Esophagus mucosa (tissue), 1 donor: ENCODE data around the gene MAPK11. TPM values are rescaled to one million over a fixed set of nuclear protein-coding genes. Genes with fewer than 3 reads are reported as not detected.

Source experiments
- ATAC-seq: fragments of 200-7000 bp; cut with Tn5 transposase; one replicate; pipeline ENCODE4 v1.9.1; 2020
- total RNA-seq: library from RNA; stranded (reverse); gene quantifications from one replicate; pipeline ENCODE4 v1.2.4, GENCODE V29; 2023
- donor health status: DM: yes; HTN: yes; CAD: no.

MAPK11 gene
- total RNA-seq, 1 donor from 2014 or later, result 5.8 TPM

DNA sequence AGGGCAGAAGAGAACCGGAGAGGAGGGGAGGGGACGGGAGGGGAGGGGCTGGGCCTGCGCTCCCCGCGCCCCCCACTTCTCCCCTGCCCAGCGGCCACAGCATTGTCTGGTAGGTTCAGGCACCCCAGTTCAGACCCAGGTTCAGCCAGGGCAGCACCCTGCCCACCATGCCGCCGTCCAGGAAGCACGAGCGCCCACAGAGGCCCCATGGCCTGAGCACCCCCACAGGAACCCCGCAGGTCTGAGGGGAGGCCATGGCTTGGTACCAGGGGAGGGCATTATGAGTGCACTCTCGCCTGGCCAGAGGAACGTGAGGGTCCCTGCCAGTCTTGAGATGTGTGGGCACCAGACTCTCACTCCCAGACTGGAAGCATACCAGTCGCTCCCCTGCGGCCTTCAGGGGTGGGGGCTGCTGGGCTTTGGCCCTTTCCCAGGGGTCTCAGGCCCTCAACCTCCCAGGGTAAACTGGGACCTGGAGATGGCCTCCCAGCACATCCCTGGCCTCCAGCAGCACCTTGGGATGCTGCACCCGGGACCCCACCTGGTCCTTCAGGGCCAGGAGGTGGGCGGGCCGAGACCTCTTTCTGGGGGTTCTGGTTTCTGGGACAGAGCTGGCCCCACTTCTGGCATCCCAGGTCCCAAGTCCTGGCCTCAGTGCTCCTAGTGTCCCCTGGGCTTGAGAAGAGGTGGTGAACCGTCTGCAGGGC is 37.9 kb upstream of the MAPK11 start:
- ATAC-seq, result no peak

DNA sequence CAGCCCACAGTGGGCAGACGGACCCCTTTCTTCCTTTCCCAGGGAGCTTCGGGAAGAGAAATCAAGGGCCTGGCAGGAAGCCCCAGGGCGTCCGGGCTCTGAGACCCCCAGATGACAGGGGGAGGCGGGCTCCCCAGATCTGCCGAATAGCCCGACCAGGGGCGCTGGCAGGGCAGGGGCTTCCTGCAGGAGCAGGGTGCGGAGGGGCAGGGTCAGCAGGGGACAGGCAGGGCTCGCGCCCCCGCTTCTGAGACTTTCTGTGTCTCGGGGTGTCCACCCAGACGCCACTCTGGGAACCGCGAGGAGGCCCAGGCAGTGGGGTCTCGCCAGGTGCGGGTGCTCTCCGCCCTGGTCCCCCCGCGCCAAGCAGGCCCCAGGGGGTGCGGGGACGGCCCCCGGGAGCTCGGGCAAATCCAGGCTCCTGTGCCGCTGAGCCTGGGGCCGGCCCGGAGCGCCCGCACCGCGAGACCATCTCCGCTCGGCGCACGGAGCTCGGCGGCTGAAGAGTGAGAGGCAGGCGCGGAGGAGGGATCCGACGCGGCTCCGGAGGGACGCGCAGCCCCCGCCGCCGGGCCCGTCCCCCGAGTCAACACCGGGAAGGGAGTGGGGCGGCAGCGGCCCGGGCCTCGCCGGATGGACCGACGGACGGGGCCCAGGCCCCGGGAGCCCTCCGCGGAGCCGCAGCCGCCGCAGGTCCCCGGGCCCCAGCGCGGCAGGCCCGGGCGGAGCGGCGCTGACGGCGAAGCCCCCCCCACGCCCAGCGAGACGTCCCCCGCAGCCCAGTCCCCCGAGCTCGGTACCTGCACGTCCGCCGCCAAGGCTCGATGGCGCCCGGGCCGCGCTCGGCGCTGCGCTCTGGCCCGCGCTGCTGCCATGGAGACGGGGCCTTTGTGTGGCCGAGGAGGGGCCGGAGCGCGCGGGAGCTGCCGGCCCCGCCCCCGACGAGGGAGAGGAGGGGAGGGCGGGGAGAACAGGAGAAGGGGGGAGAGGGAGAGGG is 36.9 kb upstream of the MAPK11 start, which contains the start of gene PLXNB2:
Gene PLXNB2 (minus strand): TSS at position 894 of the 997 bp plus-strand sequence. CDS start 17,062 bp downstream, outside the sequence.
- peak; percentile 9 for ATAC-seq

DNA sequence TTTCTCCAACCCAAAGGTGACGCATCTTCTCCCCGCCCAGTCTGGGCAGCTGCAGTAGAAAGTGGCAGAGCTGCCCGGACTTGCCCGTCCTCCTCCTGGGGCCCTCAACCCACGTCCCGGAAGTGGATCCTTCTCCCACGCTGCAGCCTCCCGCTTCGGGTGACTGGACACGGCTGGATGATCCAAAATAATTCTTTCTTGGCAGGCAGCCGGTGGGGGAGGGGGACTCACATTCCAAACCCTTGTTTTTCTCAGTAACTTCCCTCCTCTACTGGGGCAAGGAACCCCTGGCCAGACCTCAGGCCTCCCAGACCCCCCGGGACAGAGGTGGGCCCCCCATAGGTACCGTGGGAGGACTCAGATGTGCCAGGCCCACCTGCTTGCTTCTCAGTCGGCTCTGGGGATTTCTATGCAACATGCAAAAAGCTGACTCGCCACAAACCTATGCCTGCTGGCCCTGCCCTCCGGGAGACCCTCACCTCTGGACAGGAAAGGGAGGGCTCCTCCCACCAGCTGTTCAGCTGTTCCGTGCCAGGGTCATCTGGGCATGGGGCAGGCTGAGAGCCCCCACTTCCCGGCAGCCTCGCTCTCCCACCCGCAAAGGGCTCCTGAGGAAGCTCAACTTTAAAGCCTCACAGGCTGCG is 35.9 kb upstream of the MAPK11 start:
- ATAC-seq, result peak; percentile 69

DNA sequence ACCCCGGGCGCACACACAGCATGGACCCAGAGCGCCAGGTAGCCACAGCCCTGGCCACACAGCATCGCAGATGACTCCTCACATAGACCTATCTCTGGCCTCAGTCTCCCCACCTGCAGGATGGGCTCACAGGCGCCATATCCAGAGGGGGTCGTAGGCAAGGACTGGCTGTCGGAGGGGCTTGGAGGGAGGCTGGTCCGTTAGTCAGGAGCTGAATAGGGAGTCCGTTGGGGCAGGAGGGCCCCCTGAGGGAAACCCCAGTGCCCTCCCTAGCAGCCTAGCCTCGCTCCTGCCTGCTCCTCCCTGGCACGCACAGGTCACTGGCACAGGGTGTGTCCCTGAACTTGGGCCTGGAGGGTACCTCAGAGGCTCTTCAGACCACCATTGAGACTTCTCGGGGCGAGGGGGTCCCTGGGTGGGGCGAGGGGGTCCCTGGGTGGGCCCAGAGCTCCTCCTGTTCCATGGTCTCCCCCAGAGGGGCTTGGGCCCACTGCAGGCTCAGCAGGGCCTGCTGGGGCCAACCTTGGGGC is 35.3 kb upstream of the MAPK11 start:
- ATAC-seq, result peak; percentile 40

DNA sequence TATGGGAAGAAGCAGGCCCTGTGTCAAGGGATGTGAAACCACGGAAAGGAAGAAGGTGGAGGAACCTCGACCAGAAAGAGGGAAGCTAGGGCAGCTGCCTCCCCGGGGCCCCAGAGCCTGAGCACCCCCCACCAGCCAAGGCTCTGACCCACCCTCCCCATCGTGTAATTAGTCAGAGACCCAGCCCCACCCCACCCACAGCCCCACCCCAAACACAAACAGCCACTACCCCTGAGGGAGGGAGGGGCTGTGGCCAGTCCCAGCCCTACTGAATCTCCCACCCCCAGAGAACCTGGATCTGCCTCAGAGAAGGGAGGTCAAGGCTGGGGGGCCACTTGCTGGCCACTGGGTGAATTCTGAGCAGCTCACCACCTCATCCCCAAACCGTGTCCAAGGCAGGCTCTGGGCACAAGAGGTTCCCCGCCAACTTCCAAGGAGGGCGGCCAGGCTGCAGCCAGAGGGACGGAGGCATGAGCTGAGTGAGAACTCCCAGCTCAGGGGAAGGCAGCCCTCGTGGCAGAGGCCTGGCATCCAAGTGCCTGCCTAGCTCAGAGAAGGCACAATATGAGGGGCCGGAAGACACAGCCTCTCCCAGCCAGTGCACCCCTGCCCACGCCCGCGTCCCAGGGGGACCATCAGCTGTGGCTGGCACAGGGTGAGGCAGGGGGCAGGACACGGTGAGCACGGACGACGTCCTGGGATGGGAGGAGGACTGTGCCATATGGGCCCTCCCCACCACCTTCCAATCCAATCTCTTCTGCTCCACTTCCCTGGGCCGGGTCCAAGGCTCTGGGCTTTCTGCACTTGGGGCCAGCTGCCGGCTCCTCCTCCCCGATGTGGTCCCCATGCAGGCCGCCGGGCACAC is 34.6 kb upstream of the MAPK11 start:
- ATAC-seq, result peak; percentile 35

DNA sequence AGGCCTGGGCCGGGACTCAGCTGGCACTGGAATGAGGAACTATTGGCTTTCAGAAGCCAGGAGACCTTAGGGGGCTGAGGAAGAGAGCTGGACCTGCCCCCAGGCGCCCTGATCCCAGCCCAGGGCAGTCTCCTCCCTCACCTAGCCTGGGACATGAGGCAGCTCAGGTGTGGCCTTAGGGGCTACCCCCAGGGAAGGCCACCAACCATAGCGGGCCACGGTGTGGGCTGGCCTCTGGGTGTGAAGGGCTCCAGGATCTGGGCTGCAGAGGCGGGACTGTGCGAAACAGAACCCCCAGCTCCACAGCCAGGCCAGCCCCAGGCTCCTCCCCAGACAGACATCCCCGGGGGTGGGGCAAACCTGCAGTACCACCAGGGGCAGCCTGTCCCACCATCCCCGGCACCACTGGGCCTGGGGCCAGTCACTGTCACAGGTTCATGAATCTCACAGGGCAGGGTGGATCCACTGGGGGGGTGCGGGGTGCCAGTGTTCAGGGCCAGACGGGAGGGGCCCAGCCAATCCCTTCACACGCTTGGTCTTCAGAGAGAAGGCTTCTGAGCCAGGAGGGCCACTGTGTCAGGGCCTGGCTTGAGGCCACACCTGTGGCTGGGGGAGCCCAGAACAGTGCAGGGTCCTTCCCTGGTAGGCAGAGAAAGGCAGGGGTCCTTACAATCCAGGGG is 33.8 kb upstream of the MAPK11 start:
- peak; percentile 29 for ATAC-seq

GRCh38 chr22:50303515-50303847 is 33.3 kb upstream of the MAPK11 start:
- no peak for ATAC-seq

DNA sequence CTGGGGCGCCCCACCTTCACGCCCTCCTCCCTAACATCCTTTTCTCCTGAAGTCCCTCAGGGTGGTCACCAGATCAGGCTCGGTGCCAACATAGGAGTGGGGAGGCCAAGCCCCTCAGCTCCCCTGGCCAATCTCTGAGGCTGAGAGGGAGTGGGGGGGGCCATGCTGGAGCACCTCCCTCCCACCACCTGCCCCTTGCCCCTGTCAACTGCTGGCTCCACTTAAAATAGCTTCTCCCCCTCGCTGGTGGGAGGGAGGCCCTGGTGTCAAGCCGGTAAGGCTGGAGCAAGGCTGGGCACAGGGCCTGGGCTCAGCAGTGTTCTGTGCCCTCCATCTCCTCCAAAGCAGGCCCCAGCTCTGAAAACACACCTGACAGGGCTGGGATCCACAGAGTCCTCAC is 32.4 kb upstream of the MAPK11 start:
- ATAC-seq, result no peak

DNA sequence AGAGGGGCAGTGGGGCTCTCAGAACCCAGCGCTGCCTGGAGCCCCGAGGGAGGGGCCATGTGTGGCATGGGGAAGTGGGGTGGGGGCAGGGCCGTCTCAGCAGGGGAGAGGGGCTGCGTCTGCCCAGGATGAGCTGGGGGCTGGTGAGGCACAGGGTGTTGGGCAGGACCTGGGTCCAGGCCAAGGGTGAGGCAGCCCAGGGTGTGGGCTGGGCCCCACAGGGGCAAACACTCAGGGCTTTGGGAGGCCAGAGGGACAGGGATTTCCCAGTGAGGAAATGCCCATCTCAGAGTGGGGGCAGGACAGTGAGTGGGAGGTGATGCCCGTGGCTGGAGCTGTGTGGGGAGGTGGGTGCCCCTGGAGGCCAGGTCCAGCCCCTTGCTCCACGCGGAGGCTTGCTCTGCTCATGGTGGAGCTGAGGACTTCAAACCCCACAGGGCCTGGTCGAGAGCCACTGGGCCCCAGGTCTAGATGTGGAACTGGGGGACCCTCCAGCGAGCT is 31.9 kb upstream of the MAPK11 start:
- ATAC-seq, result peak; percentile 5

GRCh38 chr22:50301581-50301991 is 31.4 kb upstream of the MAPK11 start:
- ATAC-seq, result peak; percentile 9

- ATAC-seq, result no peak
Observed at GRCh38 chr22:50300620-50301257, 30.6 kb upstream of the MAPK11 start.

GRCh38 chr22:50299785-50300619 is 29.8 kb upstream of the MAPK11 start:
- ATAC-seq, result no peak

DNA sequence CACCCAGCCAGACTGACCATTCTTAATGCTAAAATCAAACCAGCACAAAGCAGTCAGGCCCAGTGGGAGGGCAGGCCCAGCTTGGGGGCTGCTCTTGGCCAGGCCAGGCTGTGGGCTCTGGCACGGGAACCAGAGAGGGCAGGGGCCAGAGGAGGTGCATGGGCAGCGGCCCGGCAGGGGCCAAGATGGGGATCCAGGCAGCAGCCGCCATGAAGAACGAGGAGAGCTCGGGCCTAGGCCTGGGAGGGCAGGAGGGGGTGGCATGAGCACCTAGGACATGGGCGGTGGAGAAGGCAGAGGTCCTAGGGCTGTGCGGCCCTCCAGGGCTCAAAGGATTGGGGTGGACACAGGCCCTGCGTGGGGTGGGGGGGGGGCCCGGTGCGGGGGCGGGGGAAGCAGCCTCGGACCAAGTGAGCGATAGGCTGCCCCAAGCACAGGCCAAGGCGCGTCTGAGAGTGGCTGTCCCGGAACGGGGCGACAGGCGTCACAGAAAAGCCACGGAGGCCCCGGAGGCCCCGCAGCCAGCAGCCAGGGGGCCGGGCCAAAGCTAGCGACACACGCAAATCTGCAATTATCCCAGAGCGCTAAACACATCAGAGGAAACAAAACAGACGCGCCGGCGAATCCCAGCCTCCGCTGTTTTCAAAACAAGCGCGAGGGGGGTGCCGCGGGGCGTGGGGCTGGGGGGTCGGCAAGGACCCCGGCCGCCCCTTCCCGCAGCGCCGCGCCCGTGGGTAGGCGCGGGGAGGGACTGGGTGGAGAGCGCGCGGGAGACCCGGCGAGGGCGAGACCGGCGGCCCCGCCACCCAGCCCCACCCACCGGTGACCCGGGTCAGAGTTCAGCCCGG is 29.0 kb upstream of the MAPK11 start:
- no peak for ATAC-seq

- ATAC-seq, result no peak
Observed at GRCh38 chr22:50298266-50298637, 28.1 kb upstream of the MAPK11 start.

DNA sequence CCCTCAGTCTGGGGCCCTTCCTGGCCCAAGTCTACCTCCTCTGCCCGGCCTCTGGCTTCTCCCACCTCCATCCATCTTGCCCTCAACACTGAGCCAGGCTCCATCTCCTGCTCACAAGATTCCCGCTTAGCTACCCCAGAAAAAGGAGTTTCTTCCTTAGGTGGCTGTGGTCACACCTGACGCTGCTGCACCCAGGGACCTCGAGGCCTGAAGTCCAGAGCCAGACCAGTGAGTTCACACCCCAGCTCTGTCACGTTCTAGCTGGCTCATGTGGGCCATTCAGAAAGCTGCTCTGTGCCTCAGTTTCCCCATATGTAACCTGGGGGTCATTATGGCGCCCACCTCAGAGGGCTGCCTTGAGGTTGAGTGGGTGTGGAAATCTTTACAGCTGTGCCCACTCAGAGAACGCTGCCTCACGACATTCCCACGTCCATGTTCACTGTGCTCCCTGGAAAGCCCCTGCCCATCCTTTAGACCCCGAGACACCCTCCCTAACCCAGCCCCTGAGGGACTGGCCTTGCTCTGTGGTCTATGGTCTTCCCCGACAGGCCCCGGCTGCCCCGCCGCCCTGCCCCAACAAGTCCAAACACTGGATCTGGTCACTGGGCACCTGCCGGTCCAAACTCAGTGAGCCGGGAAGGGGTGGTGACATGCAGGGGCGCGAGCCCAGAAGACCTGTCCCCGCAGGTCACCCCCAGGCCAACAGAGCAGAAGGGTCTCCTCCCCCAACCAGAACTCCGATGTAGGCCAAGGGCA is 27.5 kb upstream of the MAPK11 start:
- no peak for ATAC-seq

DNA sequence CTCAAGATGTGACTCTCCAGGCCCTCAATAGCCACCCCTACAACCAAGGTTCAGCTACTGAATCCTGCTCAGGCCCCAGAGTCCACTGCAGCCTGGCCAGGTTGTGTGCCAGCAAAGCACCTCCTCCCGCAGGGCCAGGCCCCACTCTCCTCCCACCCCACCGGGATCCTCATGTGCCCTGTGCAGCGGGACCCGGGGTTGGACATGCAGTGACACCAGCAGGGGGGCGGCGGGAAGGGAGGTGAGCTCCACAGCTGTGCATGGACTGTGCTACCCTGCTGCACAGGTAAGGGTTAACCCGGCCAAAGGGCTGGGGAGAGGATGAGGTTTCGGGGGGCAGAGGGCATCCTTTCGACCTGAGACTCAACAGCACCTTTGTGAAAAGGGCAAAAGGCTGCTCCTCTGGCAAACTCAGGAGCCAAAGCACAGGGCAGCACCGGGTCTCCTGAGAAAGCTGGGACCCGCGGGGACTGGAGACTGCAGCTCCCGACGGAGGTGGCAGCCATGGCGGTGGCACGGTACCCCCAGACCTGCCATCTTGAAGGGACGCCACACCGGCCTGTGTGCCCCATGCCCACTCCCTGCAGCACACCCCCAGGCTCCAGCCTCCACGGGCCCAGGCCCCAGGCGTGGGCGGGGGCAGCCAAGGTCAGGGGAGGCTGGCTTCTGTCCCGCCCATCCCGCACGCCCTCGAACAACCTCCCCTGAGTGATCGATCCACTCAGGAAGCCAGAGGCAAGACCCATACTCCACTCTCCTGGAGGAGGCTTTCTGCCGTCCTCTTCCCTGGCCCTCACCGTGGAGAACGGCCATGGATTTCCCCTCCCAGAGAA is 26.7 kb upstream of the MAPK11 start:
- ATAC-seq, result no peak

- ATAC-seq, result no peak
Observed at GRCh38 chr22:50294319-50294656, 24.1 kb upstream of the MAPK11 start.
